ENCODE results near the gene MLLT1. TPM values are rescaled to one million over a fixed set of nuclear protein-coding genes. Genes with fewer than 3 reads are reported as not detected.

The MLLT1 gene
- total and polyA plus RNA-seq, 2 of the 8 experiments (the other 6 are each of a cell fraction or from before 2014, with no cell fraction given), result 18.8 to 45.1 TPM

DNA sequence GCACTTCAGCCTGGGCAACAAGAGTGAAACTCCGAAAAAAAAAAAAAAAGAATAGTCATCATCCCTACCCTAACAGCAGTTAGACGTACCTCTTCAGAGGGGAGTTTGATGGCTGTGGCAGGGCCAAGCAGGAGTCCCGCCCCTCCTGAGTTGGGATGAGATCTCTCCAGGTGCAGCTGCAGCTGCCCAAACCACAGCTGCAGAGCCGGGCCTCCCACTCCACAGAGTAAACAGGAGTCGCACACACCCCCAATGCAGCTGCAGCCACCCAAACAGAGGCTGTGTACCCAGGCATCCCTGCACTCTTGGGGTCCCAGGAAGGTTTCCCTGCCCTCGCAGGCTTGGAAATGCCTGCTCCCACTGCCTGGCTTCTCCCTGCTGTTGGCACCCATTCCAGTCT, 17.4 kb upstream of the MLLT1 start:
- FAIRE-seq, result no peak
- no peak overlapping the region for H2AFZ ChIP-seq (ENCODE audit: low read length)
- CTCF ChIA-PET (ENCODE audit: partially characterized antibody), result interaction anchor here (0.9 kb wide), 1 partner anchor 81 kb away, joined by 3 read pairs; no protein-coding TSS in a partner anchor
- TF ChIP-seq NRF1 (IDR thresholded peaks at IDR 0.05; ENCODE audit: low read depth, low read length) (no peak), CEBPB (IDR thresholded peaks at IDR 0.05; ENCODE audit: low read depth, low read length) (no peak), CHD2 (IDR thresholded peaks at IDR 0.05; ENCODE audit: low read length) (no peak), ZNF274 (IDR thresholded peaks at IDR 0.05; ENCODE audit: borderline replicate concordance, extremely low read depth, low read length) (no peak), E2F6 (IDR thresholded peaks at IDR 0.05) (no peak), CBX5 (IDR thresholded peaks at IDR 0.05; ENCODE audit: low read depth, low read length) (no peak), SP1 (IDR thresholded peaks at IDR 0.05; ENCODE audit: low read depth, low read length) (no peak), CBX8 (IDR thresholded peaks at IDR 0.05; ENCODE audit: borderline replicate concordance, low read depth, low read length) (no peak), HDAC6 (IDR thresholded peaks at IDR 0.05; ENCODE audit: low read depth, low read length) (no peak), RFX5 (IDR thresholded peaks at IDR 0.05; ENCODE audit: borderline replicate concordance, low read depth, low read length) (no peak), SP2 (IDR thresholded peaks at IDR 0.05; ENCODE audit: low read length) (no peak), FOSL1 (IDR thresholded peaks at IDR 0.05; ENCODE audit: insufficient read depth, low read depth, low read length) (no peak), TCF12 (IDR thresholded peaks at IDR 0.05; ENCODE audit: low read depth, low read length) (no peak), POLR2A (IDR thresholded peaks at IDR 0.05; ENCODE audit: control extremely low read depth in 1 of 2, low read depth in 2 of 2, low read length in 2 of 2) (no peak)
- TF ChIP-seq, protein P1, sequence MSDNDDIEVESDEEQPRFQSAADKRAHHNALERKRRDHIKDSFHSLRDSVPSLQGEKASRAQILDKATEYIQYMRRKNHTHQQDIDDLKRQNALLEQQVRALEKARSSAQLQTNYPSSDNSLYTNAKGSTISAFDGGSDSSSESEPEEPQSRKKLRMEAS (IDR thresholded peaks at IDR 0.05), result no peak

More for the DNA sequence above, 17.4 kb upstream of the MLLT1 start:
- H3K4me1 ChIP-seq (replicated peaks in 1 of 4; ENCODE audit: control insufficient read depth in 3 of 4, insufficient read depth in 4 of 4, low read length in 3 of 4), result no peaks in the 10 kb centered on the region
- no peak overlapping the region for H2BK12ac ChIP-seq (ENCODE audit: low read depth, low read length)
- no peak overlapping the region for H2BK20ac ChIP-seq (ENCODE audit: low read length)
- no peaks in the 10 kb centered on the region for H3K23me2 ChIP-seq (ENCODE audit: low read depth, low read length)
- no peak overlapping the region for H3K4ac ChIP-seq (replicated peaks; ENCODE audit: insufficient read length, low read depth, low read length)
- H2AK5ac ChIP-seq (ENCODE audit: low read depth, low read length), result no peak overlapping the region
- no peak overlapping the region for H3K14ac ChIP-seq (ENCODE audit: insufficient read length)
- H3K4me2 ChIP-seq (ENCODE audit: insufficient read depth in 1 of 2, low read depth in 2 of 2, low read length in 2 of 2), result no peak overlapping the region
- H3K56ac ChIP-seq (replicated peaks; ENCODE audit: insufficient read length, low read depth, low read length), result no peak overlapping the region
- H3K9me3 ChIP-seq (ENCODE audit: insufficient read depth in 2 of 2, low read depth in 1 of 2, low read length in 1 of 2), result peaks cover 35 to 56% of the 10 kb centered on the region in 2 experiments
- no peaks in the 10 kb centered on the region for H3K79me2 ChIP-seq (ENCODE audit: control insufficient read depth in 1 of 2, insufficient read depth in 2 of 2, low read length in 2 of 2)
- H3K36me3 ChIP-seq (ENCODE audit: control insufficient read depth in 2 of 4, insufficient read depth in 4 of 4, low read length in 3 of 4), result no peaks in the 10 kb centered on the region
- H3K4me3 ChIP-seq (ENCODE audit: extremely low read depth in 1 of 4, insufficient read depth in 2 of 4, low read depth in 3 of 4, low read length in 4 of 4), result no peak overlapping the region
- DNase-seq (ENCODE audit: low read depth in 1 of 2, low spot score in 2 of 2), result no peak
- no peak overlapping the region for H3K27ac ChIP-seq (ENCODE audit: low read depth, low read length)
- no peak overlapping the region for H4K91ac ChIP-seq (replicated peaks; ENCODE audit: insufficient read length, low read length)
- H3K79me1 ChIP-seq (ENCODE audit: low read depth, low read length), result no peaks in the 10 kb centered on the region
- WGBS, 2 experiments (ENCODE audit: extremely low coverage in 1 of 2, insufficient coverage in 1 of 2, insufficient read length in 1 of 2, insufficient replicate concordance in 2 of 2, low coverage in 1 of 2, low lambda C conversion rate in 2 of 2, missing lambda C conversion rate in 1 of 2), result 81% methylated on average over 5 of the region's 6 CpGs; no CpG with 5 or more reads in 1 of the 2 experiments
- H3K27me3 ChIP-seq (replicated peaks in 1 of 4; ENCODE audit: control insufficient read depth in 3 of 4, extremely low read depth in 1 of 4, insufficient read depth in 3 of 4, low read length in 3 of 4), result no peaks in the 10 kb centered on the region; a peak in 1 of 7 replicates
- H4K8ac ChIP-seq (ENCODE audit: extremely low read depth, insufficient read depth, low read length), result no peak overlapping the region
- H3K18ac ChIP-seq (ENCODE audit: extremely low read depth, low read length), result no peak overlapping the region
- POLR2A ChIA-PET (ENCODE audit: partially characterized antibody), result no interaction called here
- H2BK5ac ChIP-seq (ENCODE audit: low read depth, low read length), result no peak overlapping the region
- H4K20me1 ChIP-seq (replicated peaks in 1 of 2; ENCODE audit: control insufficient read depth in 1 of 2, insufficient read depth in 2 of 2, low read length in 2 of 2), result no peaks in the 10 kb centered on the region
- H3K9ac ChIP-seq (replicated peaks in 1 of 4; ENCODE audit: extremely low read depth in 1 of 4, low read depth in 3 of 4, low read length in 3 of 4), result no peak overlapping the region
- H3K23ac ChIP-seq (ENCODE audit: insufficient read length), result no peak overlapping the region
- H2BK120ac ChIP-seq (replicated peaks; ENCODE audit: low read depth, low read length), result no peak overlapping the region
- no peak overlapping the region for H2BK15ac ChIP-seq (ENCODE audit: low read length)
- no peak overlapping the region for H4K5ac ChIP-seq (ENCODE audit: insufficient read length, low read depth, low read length)
